CD4-positive, alpha-beta T cell treated with Interleukin-10 for 1 hour (primary cell): ENCODE measurements around the gene GGTLC1.

Experiments used
- DNase-seq: peaks from one replicate; pipeline ENCODE4 v3.0.0-alpha.2; 2020

Gene GGTLC1

DNA sequence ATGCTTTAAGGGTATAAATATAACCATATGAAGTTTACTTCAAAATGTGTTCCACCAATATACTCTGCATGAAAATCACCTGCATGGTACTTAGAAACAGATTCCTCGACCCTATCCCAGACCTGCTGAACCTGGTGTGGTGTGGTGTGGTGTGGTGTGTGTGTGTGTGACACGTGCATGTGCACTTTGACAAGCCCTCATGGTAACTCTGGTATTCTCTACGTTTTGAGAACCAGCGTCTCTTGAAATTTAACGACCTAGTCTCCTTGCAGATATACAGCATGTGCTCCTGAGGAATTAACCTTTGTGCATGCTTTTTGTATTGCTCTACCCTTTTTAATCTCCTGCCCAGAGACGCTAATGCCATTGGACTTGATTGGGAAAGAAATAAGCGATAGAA is 29.5 kb downstream of the GGTLC1 start:
- DNase-seq: no peak

DNA sequence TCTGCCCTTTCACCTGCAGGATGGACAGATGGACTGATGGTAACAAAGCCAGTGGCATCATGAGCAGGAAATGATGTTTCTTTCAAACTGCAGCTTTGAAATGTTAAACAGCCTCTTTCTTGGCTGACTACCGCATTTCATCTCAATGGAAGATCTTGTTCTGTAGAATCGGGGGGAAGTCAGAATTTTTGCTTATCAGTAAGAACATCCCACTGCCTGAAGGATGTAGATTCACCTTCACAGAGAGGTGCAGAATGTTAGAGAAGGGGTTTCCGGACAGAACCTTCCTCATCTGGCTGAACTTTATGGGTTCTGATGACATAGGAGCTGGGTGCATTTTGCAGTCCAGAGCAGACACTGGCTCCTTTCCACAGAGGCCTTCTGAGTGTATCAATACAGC is 32.7 kb downstream of the GGTLC1 start:
- DNase-seq: no peak

DNA sequence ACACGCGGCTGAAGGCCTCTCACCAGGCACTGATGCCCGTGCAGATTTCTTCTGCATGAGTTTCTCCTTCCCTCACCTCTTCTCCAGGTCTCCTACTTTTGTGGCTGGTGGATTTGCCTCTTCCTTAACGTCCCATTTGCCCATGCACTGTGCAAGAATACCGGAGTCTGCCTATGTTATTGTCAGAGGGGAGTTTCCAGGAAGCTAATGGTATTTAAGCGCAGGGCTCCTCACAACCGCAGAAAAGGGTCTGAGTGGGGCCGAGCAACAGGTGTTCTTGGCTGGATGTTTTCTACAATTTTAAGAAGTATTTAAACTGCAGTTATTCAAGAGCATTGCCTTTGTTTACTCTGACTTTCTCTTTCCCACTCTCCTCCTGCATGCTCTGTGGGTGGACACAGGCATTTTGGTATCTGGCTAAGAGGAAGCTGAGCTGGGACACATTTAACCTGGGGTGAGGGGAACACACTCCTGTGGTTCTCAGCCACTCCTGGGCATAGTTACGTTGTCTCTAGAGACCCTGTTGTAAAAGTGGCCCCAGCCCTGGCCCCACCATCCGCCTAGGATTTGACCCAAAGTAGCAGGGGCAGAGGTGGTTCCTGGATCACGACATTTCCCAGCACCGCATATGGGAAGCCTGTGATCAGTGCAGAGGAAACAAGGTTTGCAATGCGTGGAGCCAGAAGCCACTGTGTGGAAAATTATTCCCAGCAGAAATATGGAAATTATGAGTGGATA is 34.4 kb downstream of the GGTLC1 start:
- no peak for DNase-seq

DNA sequence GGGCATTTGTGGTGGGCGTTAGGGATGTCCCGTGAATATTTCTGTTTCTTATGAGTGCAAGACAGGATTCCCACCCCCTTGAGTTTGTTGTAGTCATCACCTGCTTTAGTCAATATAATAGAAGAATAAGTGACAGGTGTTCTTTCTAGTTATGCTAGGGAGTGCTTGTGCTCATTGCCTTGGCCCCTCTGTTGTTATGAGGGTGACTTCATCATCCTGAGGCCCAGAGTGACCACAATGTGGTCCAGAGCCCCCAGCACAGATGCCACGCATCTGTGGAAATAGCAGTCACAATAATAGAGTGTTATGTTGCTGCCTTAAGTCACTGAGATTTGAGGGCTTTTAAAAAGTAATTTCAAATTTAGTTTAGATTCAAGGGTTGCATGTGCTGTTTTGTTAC is 42.4 kb downstream of the GGTLC1 start:
- DNase-seq: no peak

DNA sequence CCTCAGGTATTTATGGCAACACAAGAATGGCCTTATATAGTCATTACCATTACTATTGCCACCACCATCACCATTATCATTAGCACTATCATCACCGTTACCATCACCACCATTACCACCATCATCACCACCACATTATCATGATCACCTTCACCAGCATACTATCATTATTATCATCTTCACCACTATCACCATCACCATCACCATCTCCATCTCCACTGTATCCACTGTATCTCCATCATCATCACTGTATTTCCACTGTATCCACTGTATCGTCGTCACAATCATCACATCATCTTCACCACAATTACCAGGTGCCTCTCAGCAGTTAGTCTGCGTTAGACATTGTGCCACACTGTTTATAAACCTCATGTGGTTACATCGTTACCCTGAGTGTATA is 45.3 kb downstream of the GGTLC1 start:
- no peak for DNase-seq

DNA sequence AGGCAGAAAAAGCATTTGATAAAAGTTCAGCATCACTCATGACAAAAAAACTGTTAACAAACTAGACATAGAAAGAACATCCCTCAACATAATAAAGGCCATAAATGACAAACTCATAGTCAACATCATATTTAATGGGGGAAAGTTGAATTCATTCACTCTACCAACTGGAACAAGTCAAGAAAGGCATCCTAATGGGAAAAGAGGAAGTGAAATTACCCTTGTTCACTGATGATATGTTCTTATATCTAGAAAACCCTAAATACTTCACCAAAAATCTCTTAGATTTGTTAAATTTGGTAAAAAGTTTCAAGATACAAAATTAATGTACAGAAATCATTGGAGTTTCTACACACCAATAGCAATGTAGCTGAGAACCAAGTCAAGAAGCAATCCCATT is 48.9 kb downstream of the GGTLC1 start:
- DNase-seq: no peak

DNA sequence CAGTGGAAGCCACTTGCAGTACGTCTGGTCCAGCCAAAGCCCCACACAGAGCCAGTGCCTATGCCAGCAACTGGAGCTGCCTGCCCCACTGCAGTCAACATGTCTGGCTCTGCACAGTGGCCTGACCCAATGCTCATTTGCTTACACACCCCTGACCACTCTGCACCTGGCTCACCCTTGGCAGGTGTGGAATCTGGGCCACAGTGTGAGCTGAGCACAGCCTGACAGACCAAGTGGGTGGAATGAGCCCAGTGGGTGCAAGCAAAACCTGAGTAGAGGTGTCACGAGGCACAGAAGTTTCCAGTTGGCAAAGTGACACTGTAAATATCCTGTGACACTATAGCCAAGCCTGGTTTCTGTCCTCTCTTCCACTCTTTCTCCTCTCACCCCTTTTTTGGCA is 49.5 kb downstream of the GGTLC1 start:
- no peak for DNase-seq

DNA sequence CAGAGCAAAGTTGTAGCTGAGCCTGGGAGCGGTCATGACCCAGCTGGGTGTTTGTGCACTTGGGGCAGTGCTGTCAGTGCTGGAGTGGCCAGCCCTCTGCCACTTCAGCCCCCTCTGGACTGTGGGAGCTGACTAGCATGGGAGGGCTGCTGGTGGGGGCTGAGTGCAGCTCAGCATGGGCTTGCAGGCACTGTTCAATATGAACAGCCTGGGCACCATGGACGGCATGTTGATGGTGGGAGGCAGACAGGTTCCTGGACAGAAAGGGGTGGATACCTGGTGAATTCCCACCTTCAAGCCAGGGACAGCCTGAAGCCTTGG is 50.5 kb downstream of the GGTLC1 start:
- DNase-seq: no peak

DNA sequence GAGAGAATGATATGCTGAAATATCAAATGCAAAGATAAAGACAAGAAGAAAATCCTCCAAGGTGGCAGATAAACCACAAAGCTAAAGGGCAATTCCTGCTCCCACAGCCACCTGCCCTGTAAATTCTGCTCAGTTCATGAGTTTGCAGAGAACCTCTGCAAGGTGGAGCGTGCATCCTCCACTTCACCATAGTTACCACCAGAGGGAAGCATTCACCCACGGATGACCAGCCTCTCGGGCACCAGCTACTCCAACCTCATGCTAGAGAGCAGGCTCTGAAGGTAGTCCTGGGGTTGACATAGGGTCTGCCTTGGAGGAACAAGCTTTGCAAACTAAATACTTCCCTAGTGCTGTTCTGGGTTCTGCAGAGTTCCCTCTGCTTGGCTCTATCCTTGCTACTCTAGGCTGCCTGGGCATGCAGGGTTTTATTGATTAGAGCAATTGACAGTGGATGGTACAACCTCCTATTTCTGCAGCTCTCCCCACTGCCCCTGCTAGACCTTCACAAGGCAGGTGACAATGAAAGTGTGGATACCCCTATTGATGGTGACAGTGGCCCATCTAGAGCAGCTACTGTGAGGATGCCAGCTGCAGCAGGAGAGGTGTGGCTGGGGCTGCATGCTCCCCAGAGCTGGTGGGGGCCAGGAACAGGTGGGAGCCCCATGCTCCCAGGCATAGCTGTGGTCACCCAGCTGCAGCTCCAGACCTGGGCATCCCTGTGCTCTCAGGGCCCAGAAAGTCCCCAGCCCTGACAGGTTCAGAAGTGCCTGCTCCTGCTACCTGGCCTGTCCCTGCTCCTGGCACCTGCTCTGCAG is 51.1 kb downstream of the GGTLC1 start:
- DNase-seq: peak; percentile 77
